Measurements from ENCODE around the gene SND1. TPM values are rescaled to one million over a fixed set of nuclear protein-coding genes. Genes with fewer than 3 reads are reported as not detected.
A peak's percentile ranks its signal among the peaks of the same experiment; 100 is the strongest.

The SND1 gene
- total and polyA plus RNA-seq, 5 experiments from 2014 or later = 80.1 to 105 (median 86.0) TPM

GRCh38 chr7:127702938-127703337, 50.9 kb downstream of the SND1 start:
- no peak overlapping the region for H3K4me3 Mint-ChIP-seq
- no peaks in the 10 kb centered on the region for H3K9me3 Mint-ChIP-seq
- DNase-seq (no peak), ATAC-seq (no peak)
- POLR2A ChIA-PET = no interaction called here
- H3K27me3 Mint-ChIP-seq = no peaks in the 10 kb centered on the region
- H3K27ac Mint-ChIP-seq = peak overlapping the region in 1 of 10 donors; percentile 63
- peaks cover 10 to 92% (median 22%) of the 10 kb centered on the region in 3 donors for H3K36me3 Mint-ChIP-seq
- H3K4me1 Mint-ChIP-seq = peaks cover 0 to 6% (median 0%) of the 10 kb centered on the region in 4 donors

DNA sequence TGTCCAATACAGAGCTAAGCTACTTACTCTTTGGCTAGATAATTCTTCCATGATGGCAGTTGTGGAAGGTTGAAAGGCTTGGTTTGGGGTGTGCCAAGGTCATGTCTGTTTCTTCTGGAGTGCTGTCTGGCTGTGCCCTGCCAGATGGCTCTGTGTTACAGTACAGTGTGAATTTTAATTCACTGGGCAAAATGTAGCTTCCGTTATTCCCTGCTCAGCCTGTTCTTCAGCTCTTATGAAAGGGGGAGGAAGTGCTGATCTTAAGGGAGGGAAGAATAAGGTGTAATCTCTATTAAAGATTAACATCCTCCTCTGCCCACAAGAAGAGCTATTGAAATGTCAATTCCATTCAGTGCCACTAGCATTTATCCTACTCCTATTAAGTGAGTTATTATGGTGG, 52.2 kb downstream of the SND1 start:
- ATAC-seq (no peak), DNase-seq (no peak)
- H3K27ac Mint-ChIP-seq = peak overlapping the region in 2 of 10 donors; percentile 56 to 70
- no peaks in the 10 kb centered on the region for H3K9me3 Mint-ChIP-seq
- H3K4me3 Mint-ChIP-seq = no peak overlapping the region
- no peaks in the 10 kb centered on the region for H3K27me3 Mint-ChIP-seq
- H3K36me3 Mint-ChIP-seq = peaks cover 10 to 90% (median 22%) of the 10 kb centered on the region in 3 donors
- POLR2A ChIA-PET = no interaction called here
- peaks cover 0 to 8% (median 0%) of the 10 kb centered on the region in 4 donors for H3K4me1 Mint-ChIP-seq

DNA sequence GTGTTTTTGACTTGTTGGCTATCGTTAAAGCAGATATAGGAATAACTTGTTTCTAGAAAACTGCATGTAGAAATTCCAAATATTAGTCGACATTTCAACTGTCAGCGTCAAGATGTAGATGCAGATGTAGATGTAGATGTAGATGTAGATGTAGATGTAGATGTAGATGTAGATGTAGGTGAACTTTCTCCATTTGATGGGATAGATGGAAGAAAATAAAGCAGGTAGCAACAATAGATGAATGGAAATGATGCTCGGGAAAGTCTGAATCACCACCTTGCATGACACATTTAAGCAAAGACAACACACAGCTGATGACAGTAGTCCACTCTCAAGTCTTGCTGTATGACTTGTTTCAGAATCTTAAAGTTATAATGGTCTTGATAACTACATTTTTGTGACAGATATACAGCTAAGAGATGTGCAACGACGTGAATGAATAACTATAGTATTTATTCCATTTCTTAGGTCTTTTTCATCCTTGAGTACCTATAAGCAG, 53.5 kb downstream of the SND1 start:
- H3K4me3 Mint-ChIP-seq = no peak overlapping the region
- no peak for ATAC-seq
- H3K27ac Mint-ChIP-seq = no peak overlapping the region
- DNase-seq = no peak
- H3K9me3 Mint-ChIP-seq = peaks cover 0 to under 1% (median 0%) of the 10 kb centered on the region in 9 donors
- no peaks in the 10 kb centered on the region for H3K27me3 Mint-ChIP-seq
- POLR2A ChIA-PET = no interaction called here
- H3K4me1 Mint-ChIP-seq = peaks cover 0 to 2% (median 0%) of the 10 kb centered on the region in 4 donors
- H3K36me3 Mint-ChIP-seq = peaks cover 17 to 90% (median 31%) of the 10 kb centered on the region in 3 donors

DNA sequence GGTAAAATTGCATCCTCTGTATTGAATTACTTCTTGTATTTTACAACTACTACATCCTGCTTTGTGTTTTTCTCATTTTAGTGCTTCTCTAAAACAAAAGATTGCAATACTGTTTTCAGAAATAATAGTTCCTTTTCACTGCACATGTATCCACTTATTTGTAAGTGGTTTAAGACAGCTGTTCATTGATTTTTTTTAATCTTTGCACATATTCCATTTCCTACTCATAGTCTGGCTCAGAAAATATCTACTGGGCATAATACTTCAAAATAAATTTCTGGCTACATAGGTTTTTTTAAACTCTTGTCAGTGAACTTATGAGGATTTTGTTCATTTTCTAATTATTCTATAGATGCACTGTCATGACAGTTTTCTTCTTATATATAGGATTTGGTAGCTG, 54.8 kb downstream of the SND1 start:
- no peak for DNase-seq
- POLR2A ChIA-PET = interaction anchor here (0.7 kb wide), 1 partner anchor 136 kb away, joined by 4 read pairs; no protein-coding TSS in a partner anchor
- Mint-ChIP-seq H3K27me3 (no peaks in the 10 kb centered on the region), H3K27ac (peak overlapping the region in 1 of 10 donors; percentile 24), H3K4me1 (peaks cover 0 to 2% (median 0%) of the 10 kb centered on the region in 4 donors), H3K9me3 (peaks cover 0 to 10% (median 0%) of the 10 kb centered on the region in 9 donors), H3K36me3 (peaks cover 28 to 89% (median 39%) of the 10 kb centered on the region in 3 donors), H3K4me3 (no peak overlapping the region)
- ATAC-seq = no peak

GRCh38 chr7:127708201-127708600, 56.2 kb downstream of the SND1 start:
- no peaks in the 10 kb centered on the region for H3K27me3 Mint-ChIP-seq
- peaks cover 36 to 87% (median 47%) of the 10 kb centered on the region in 3 donors for H3K36me3 Mint-ChIP-seq
- H3K4me3 Mint-ChIP-seq = no peak overlapping the region
- ATAC-seq (no peak), DNase-seq (no peak)
- peaks cover 0 to 2% (median 0%) of the 10 kb centered on the region in 4 donors for H3K4me1 Mint-ChIP-seq
- H3K9me3 Mint-ChIP-seq = peaks cover 0 to 10% (median 0%) of the 10 kb centered on the region in 9 donors
- H3K27ac Mint-ChIP-seq = no peak overlapping the region
- POLR2A ChIA-PET = interaction anchor here (0.6 kb wide), 2 partner anchors 615 to 617 kb away, joined by 3 to 4 read pairs; no protein-coding TSS in a partner anchor

GRCh38 chr7:127708788-127709187, 56.8 kb downstream of the SND1 start:
- no peaks in the 10 kb centered on the region for H3K27me3 Mint-ChIP-seq
- ATAC-seq = peak; percentile 62 to 78
- H3K4me3 Mint-ChIP-seq = no peak overlapping the region
- H3K9me3 Mint-ChIP-seq = peaks cover 0 to 10% (median 0%) of the 10 kb centered on the region in 9 donors
- POLR2A ChIA-PET = interaction anchor here (0.6 kb wide), 1 partner anchor 614 kb away, joined by 3 read pairs; no protein-coding TSS in a partner anchor
- peak; percentile 36 to 85 (median 71) for DNase-seq
- H3K4me1 Mint-ChIP-seq = peaks cover 0 to 2% (median 0%) of the 10 kb centered on the region in 4 donors
- peak overlapping the region in 1 of 10 donors; percentile 66 for H3K27ac Mint-ChIP-seq
- H3K36me3 Mint-ChIP-seq = peaks cover 36 to 86% (median 48%) of the 10 kb centered on the region in 3 donors

DNA sequence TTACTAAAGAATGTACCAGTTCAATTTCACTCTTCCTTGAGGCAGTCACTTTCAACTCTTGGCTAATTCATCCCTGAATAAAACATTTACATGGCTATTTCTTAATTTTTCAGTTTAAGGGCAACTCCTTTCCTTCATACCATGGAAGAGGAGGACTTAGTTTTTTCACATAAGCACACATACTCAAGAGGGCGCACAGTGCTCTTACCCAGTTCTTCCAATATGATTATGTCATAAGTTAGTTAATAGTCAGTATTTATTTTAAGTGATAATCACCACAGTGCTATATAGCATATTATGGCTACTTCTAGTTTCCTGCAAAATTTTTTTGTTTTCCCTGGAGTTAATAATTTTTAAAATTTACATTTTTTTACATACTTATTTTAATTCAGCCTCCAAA, 58.6 kb downstream of the SND1 start:
- peaks cover 0 to 10% (median 0%) of the 10 kb centered on the region in 9 donors for H3K9me3 Mint-ChIP-seq
- H3K27me3 Mint-ChIP-seq = no peaks in the 10 kb centered on the region
- POLR2A ChIA-PET = no interaction called here
- H3K4me1 Mint-ChIP-seq = peaks cover 0 to 3% (median 2%) of the 10 kb centered on the region in 4 donors
- DNase-seq (no peak), ATAC-seq (no peak)
- H3K4me3 Mint-ChIP-seq = no peak overlapping the region
- H3K27ac Mint-ChIP-seq = no peak overlapping the region
- peaks cover 36 to 85% (median 60%) of the 10 kb centered on the region in 3 donors for H3K36me3 Mint-ChIP-seq

DNA sequence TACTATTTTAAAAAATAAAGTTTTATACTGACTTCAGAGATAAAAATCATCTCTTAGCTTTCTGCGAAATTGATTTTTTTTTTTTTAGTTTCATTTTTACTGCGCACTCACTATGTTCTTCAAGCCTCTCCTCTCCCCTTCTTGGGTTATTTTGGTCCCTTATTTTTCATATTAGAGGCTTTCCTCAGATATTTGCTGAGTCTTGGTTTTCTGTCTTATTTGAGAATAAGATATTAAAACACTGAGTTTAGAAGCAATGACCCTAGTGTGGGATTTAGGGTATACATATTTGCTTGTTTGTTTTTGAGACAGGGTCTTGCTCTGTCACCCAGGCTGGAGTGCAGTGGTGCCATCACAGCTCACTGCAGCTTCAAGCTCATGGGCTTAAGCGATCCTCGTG, 59.9 kb downstream of the SND1 start:
- DNase-seq (no peak), ATAC-seq (no peak)
- H3K27me3 Mint-ChIP-seq = no peaks in the 10 kb centered on the region
- POLR2A ChIA-PET = no interaction called here
- H3K9me3 Mint-ChIP-seq = peaks cover 0 to 10% (median 0%) of the 10 kb centered on the region in 9 donors
- H3K4me1 Mint-ChIP-seq = peaks cover 0 to 8% (median 3%) of the 10 kb centered on the region in 4 donors
- no peak overlapping the region for H3K27ac Mint-ChIP-seq
- peaks cover 36 to 89% (median 61%) of the 10 kb centered on the region in 3 donors for H3K36me3 Mint-ChIP-seq
- no peak overlapping the region for H3K4me3 Mint-ChIP-seq

GRCh38 chr7:127713006-127713405, 61.0 kb downstream of the SND1 start:
- POLR2A ChIA-PET = no interaction called here
- DNase-seq (no peak), ATAC-seq (no peak)
- Mint-ChIP-seq H3K27ac (no peak overlapping the region), H3K4me3 (no peak overlapping the region), H3K9me3 (peaks cover 0 to 10% (median 0%) of the 10 kb centered on the region in 9 donors), H3K27me3 (no peaks in the 10 kb centered on the region), H3K36me3 (peaks cover 31 to 92% (median 63%) of the 10 kb centered on the region in 3 donors), H3K4me1 (peaks cover 2 to 8% (median 4%) of the 10 kb centered on the region in 4 donors)

DNA sequence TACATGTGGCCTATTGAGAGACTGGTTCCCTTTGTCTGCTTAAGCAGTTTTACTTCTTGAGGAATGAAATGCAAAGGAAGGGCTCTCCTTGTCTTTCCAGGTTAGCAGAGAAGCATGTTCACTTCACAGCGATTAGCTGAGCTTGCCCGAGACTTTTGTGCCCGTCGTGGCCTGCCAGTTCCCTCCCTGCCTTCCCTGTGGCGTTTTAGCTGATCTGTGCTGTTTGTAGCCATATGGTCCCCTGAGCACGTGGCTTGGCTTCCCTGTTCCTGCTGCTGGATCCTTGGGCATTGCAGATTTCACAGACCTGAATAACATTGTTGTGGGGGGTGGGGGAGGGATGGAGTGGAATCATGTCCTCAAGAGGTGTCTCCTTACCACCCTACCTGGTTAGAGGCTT, 61.8 kb downstream of the SND1 start:
- Mint-ChIP-seq H3K9me3 (peaks cover 0 to 10% (median 0%) of the 10 kb centered on the region in 9 donors), H3K4me1 (peaks cover 2 to 9% (median 6%) of the 10 kb centered on the region in 4 donors), H3K27me3 (no peaks in the 10 kb centered on the region), H3K4me3 (no peak overlapping the region), H3K36me3 (peaks cover 31 to 93% (median 59%) of the 10 kb centered on the region in 3 donors), H3K27ac (peak overlapping the region in 2 of 10 donors; percentile 58 to 68)
- ATAC-seq (no peak), DNase-seq (no peak)
- POLR2A ChIA-PET = no interaction called here

DNA sequence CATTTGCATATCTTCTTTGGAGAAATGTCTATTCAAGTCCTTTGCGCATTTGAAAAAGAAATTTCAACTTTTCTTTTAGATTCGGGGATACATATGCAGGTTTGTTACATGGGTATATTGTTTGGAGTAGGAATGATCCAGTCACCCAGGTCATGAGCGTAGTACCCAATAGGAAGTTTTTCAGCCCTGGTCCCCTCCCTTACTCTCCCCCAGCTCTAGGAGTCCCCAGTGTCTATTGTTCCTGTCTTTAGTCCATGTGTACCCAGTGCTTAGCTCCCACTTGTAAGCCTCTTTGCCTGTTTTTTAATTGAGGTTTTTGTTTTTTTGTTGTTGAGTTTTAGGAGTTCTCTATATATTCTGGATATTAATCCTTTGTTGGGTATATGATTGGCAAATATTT, 63.3 kb downstream of the SND1 start:
- no peak for ATAC-seq
- Mint-ChIP-seq H3K9me3 (peaks cover 0 to 10% (median 0%) of the 10 kb centered on the region in 9 donors), H3K36me3 (peaks cover 22 to 92% (median 52%) of the 10 kb centered on the region in 3 donors), H3K27me3 (no peaks in the 10 kb centered on the region), H3K4me3 (no peak overlapping the region), H3K27ac (peak overlapping the region in 1 of 10 donors; percentile 29), H3K4me1 (peaks cover 4 to 17% (median 7%) of the 10 kb centered on the region in 4 donors)
- DNase-seq = no peak
- POLR2A ChIA-PET = no interaction called here

- H3K4me1 Mint-ChIP-seq = peaks cover 4 to 20% (median 7%) of the 10 kb centered on the region in 4 donors
These were observed 63.9 kb downstream of the SND1 start for GRCh38 chr7:127715901-127716300.

GRCh38 chr7:127717502-127718339, 65.7 kb downstream of the SND1 start:
- H3K27me3 Mint-ChIP-seq = no peaks in the 10 kb centered on the region
- peaks cover under 1 to 92% (median 48%) of the 10 kb centered on the region in 3 donors for H3K36me3 Mint-ChIP-seq
- ATAC-seq (no peak), DNase-seq (no peak)
- H3K4me1 Mint-ChIP-seq = peaks cover 7 to 23% (median 8%) of the 10 kb centered on the region in 4 donors
- no peak overlapping the region for H3K27ac Mint-ChIP-seq
- POLR2A ChIA-PET = no interaction called here
- no peak overlapping the region for H3K4me3 Mint-ChIP-seq
- H3K9me3 Mint-ChIP-seq = no peaks in the 10 kb centered on the region

More at GRCh38 chr7:127715901-127716300, 63.9 kb downstream of the SND1 start:
- no peak overlapping the region for H3K27ac Mint-ChIP-seq
- peaks cover 0 to 7% (median 0%) of the 10 kb centered on the region in 9 donors for H3K9me3 Mint-ChIP-seq
- POLR2A ChIA-PET = no interaction called here
- no peaks in the 10 kb centered on the region for H3K27me3 Mint-ChIP-seq
- no peak overlapping the region for H3K4me3 Mint-ChIP-seq
- DNase-seq (no peak), ATAC-seq (no peak)
- peaks cover 17 to 92% (median 52%) of the 10 kb centered on the region in 3 donors for H3K36me3 Mint-ChIP-seq

Measured in naive thymus-derived CD8-positive, alpha-beta T cell (primary cell).